NCI-H1930 (cell line): ENCODE measurements around the gene INHBA.

Source experiments
- DNase-seq, 2 experiments: peaks; one replicate each; lab custom pipeline; 2025; lab: John Stamatoyannopoulos, UW

The INHBA gene

DNA sequence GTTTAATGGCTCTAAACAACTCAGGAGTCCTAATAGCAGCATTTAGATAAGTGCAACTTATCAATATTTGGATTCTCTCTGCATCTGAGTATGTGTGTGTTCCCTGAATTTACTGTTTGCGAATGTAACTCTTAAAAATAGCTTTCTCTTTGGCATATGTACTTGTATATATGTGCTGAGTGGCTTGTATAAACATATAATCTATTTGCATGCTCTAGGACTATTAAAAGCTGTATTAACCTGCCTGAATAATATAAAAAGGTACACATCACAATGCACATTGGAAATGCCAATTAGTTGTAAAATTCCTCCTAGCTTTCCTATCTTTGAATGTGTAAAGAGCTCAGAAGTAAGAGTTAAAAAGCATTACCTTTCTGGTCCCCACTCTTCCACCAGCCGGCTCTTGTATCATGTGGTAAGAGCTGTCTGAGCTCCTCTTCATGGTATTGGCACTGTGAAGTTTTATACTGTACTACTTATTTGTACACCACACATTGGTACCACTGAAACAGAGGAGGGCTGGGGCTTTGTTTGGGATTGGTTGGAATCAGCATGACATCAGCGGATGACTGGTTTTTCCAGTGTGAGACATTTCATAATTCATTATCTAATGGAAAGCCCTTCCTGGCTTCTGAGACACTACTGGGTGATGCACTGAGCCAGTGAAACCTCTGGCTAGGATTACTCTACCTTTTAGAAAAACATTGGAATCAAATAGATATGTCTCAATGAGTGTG is at the start of gene INHBA:
INHBA (minus strand) TSS at position 456 of the 737 bp plus-strand sequence. CDS start 2,716 bp downstream, outside the sequence.
- no peak for DNase-seq

DNA sequence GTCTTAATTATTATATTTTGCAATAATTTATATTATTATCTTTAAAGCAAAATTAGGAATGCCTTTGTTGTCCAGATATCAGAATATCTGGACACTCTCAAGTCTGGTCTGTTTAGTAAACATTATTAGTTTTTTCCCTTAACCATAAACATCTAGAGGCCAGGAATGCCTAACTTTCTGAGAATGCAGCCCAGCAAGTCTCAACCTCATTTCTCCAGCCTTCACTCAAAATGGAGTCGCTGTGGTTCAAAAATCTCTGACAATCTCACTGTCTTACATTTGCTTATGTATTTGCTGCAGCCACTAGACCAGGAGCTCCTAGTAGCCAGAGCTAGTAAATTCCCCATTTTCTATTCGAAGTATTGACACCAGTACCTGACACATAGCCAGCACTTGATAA is 49.7 kb upstream of the INHBA start:
- DNase-seq: no peak

DNA sequence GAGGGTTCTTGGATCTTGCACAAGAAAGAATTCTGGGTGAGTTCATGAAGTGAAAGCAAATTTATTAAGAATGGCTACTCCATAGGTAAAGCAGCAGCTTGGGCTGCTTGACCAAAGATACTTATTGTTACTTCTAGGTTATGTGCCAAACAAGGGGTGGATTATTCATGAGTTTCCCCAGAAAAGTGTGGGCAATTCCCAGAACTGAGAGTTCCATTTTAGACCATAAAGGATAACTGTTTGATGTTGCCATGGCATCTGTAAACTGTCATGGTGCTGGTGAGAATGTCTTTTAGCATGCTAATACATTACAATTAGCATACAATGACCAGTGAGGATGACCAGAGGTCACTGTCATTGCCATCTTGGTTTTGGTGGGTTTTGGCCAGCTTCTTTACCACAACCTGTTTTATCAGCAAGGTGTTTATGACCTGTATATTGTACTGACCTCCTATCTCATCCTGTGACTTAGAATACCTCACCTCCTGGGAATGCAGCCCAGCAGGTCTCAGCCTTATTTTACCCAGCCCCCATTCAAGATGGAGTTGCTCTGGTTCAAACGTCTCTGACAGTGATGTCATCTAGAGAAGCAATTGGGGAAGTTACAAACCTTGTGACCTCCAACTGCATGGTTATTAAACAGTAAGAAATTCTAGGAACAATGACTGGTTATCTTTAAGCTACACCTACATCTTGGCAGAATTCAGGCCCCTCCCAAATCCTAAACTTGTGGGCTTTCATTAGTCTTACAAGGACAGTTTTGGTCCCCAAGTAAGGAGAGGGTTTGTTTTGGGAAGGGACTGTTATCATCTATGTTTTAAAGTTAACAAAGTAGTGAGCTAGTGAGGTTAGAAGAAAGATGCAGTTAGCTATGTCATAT is 48.0 kb upstream of the INHBA start:
- DNase-seq: no peak

GRCh38 chr7:41747961-41748360 is 45.1 kb upstream of the INHBA start:
- DNase-seq: no peak

GRCh38 chr7:41745451-41745850 is 42.6 kb upstream of the INHBA start:
- no peak for DNase-seq

DNA sequence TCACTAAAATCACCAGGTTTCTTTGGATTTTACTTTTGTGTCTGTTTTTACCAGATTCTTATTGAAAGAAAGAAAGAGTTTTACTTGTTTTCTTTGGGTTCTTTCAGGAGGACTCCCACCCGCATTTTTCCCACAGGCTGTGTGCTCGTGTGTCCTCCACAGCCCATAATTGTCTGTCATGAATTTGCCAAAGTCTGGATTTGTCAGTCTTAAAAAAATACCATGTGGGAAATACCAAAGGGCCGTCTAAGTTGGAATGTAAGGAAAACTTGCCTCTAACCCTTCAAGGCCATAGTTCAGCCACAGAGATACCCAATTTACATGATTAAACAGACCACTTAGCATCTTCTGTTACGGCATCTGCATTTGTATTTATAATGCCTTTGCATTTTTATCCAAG is 41.3 kb upstream of the INHBA start:
- DNase-seq: no peak

- DNase-seq: no peak
These were observed 39.6 kb upstream of the INHBA start for GRCh38 chr7:41742401-41743020.

DNA sequence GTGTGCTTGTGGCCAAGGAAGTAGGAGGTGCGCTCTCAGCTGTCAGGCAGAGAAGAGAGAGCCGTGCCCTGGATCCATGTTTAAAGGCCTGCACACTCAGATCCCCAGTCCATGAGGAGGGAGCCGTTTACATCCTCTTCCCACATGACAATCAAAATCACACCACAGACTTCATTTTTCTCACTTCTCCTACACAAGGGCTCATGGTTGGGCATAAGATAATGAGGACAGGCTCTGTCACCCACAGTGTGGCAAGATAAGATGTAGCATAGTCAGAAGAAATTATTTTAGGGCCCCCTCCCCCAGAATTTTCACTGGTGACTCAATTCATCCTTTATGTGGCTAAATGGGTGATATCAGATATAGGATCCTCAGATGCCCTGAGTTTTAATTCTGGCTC is 35.9 kb upstream of the INHBA start:
- no peak for DNase-seq

DNA sequence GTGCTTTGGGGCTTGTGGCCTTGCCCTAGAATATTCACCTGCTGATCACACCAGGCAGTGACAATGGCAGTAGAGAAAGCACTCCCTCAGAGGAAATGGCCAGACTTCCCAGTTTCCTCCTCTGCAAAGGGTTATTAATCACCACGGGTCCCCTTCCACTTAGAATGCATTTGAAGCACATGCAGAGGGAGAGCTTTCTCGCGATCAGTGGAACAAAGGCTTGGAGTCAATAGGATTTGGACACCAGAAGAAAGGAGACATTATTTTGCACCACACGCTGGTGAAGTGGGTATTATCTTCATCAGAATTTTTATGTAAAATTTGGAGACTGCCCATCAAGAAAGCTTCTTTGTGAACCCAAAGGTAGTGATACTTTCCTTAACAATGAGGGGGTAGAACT is 35.4 kb upstream of the INHBA start:
- DNase-seq: no peak

DNA sequence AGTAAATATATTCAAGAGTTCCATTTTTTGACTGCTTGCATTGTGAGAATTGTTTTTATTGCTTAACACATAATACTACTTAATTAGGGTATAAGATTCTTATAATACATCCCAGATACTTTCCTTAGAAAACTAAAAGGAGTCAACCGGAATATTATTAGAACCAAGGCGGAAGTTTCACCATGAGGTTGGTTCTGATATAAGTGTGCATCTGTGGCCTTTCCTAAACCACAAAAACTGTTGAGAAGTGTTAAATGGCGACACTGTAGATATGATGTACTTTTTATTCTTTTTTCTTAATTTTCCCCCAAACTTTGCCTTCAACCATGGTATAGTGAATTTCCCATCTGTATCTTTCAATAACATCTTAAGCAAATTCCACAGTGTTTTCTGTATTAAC is 32.3 kb upstream of the INHBA start:
- no peak for DNase-seq

DNA sequence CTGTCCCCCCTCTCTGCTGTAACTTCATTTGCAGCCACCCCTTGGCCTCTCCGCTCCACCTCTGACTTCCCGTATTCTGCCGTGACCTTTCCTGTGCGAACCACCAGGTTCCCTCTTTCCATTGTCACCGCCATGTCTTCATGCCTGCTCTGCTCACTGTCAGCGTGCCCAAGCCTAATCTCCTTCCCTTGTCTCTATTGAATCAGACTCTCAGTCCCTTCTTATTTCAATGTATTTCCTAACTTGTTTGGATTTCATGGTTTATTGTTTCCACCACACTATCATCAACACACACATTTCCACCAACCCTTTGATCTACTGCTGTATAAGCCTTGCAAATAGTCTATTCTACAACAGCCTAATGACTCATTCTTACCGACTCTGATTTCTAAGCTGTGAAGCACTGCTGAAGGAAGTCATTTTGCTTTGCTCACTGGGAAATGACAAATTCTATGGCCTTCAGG is 30.0 kb upstream of the INHBA start:
- DNase-seq: no peak

DNA sequence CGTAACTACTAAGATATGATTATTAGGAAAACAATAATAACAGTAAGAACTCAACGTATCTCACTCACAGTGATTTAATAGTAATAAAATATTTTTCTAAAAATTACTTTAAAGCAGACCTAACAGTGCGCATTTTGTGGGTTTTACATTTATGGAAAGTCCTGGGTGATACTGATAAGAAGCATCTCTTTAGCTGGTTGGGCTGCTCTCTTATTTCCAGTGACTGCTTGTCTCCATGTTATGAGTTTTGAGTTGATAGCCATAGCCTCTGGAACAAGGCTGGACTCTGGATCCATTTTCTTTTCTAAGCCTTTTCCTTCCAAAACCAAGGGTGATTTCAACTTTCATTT is 29.5 kb upstream of the INHBA start:
- DNase-seq: no peak

DNA sequence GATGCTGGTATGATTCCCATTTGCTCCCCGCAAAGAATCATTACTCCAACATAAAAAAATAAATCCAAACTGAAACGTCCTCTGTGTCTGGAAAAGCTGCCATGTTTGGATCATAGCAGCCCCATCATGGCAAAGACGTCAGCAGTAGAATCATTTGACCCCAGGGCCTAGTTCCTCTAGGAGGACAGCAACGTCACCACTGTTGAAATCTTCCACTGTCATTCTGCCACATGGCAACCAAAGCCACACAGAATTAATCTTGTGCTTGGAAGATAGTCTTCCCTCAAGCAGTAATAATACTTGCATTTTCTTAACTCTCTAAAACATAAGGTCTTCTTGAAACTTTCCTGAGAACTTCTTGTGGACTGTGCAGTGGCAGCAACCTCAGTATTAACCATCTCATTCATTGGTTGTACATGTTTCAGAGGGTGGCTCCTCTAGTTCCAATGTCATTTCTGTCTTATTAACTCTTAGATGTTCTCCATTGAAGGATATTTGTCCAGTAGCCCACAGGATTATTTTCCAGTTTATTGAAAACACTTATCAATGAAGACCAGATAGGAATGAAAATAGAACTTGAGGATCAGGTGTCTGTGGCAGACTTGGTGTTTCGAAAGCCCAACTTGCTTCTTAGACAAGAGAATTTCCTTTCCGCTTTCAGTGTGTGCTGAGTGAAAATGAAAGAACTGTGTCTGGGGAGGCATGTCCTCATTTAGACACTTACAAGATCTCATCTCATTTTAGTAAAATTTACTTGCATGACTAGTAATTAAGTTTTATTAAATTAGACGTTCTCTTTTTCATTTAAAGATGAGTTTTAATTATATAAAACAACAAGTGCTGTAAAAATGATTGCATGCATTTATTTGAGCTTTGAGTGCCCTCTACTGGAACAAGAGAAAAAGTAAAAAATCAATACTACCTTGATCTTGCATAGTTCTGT is 28.9 kb upstream of the INHBA start:
- DNase-seq: no peak

- no peak for DNase-seq
These were observed 27.8 kb upstream of the INHBA start for GRCh38 chr7:41730668-41731067.

DNA sequence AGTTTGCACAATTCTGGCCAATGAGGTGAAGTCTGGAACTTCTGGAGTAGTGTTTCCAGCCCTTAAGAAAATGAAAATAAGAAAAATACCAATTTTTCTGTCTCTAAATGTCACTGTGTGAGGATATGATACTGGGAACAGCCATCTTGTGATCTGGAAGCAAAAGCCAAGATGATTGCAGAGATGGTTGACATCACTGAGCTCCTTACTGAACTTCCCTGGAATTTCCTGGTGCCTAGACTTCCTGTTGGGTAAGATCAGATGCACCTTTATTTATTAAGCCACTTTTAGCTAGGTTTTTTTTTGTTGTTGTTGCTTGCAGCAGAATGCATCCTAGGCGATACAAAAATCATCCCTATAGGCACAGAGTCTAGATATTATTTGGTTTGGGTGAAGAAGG is 27.3 kb upstream of the INHBA start:
- no peak for DNase-seq

DNA sequence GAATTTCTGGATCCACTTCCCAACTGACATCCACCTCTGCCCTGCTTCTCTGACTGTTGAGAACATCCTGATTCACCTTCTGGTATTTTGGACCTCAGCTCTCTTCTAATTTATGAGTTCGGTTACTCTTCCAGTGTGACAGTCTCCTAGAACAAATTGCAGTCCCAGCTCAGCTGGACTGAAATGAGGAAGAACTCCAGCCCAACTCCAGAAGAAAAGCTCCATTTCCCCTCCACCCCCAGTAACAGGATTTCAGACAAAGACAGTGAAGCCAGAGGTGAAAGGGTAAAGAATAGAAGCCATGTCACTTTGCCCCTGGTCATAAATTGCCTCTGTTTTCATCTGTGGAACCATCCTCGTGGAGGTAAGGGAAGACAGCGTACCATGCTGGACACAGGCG is 26.2 kb upstream of the INHBA start:
- no peak for DNase-seq

DNA sequence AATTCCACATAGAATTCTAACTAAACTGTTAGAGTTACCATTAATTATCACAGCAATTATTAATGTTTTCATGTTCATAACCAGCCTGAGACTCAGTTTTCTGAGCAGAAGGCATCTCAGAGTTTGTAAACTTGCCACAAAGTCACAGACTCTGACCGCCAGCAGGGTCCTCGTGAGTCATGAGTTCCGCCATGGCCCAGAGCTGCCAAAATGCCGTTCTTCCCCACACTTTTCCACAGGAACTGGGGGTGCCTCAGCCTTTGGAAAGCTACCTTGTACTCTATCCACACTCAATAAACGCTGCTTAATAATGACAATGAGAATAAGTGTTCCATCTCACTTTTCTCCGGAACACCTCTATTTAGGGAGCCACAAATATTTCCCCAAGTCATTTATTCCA is 22.1 kb upstream of the INHBA start:
- no peak for DNase-seq

GRCh38 chr7:41720886-41721285 is 18.0 kb upstream of the INHBA start:
- no peak for DNase-seq

DNA sequence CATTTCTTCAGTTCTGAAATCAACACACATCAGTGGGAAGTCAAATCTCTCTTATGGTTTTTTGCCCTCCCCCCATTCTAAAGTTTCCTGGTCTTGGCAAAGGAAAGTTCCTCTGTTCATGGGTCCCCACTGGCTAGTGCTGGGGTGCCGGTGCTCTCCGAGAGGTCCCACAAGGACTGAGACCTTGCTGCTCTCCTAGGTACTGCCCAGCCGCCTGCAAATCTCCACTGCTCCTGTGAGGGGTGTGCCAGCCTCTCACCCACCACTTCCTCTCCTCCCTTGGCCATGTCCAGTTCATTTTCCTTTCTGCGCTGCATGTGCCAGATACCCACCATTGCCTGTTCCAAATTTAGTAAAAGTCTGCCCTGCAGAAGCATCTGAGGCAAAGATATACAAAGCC is 17.2 kb upstream of the INHBA start:
- DNase-seq: no peak

- no peak for DNase-seq
These were observed 13.8 kb upstream of the INHBA start for GRCh38 chr7:41716691-41717090.

DNA sequence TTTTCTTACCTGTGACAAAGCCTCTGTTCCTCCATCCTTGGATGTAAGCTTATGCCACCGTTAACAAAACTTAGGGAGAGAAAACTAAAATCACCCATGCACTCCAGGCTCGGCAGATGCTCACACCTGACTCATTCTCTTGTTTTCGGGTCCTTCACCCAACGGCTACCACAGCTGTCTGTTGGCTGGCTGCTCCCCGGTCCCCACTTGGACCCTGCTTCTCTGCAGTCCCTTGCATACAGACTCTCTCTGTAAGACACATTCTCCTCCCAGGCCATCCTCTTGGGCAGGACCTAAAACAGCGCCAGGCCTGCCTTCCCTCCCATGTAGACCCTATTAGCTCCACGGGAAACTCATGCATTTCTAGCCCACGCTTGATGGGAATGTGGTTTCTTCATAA is 12.1 kb upstream of the INHBA start:
- no peak for DNase-seq
